CD4-positive, alpha-beta T cell (primary cell): ENCODE results near the gene ATP5MG. TPM values are rescaled to one million over a fixed set of nuclear protein-coding genes. Genes with fewer than 3 reads are reported as not detected.
A peak's percentile ranks its signal among the peaks of the same experiment; 100 is the strongest.

ENCODE experiments used
- ATAC-seq: fragments of 200-7000 bp; cut with Tn5 transposase; one replicate; pipeline ENCODE4 v1.10.0; 2022; ENCODE audit warnings: mild to moderate bottlenecking; ENCODE audit not compliant: poor library complexity
- CTCF ChIA-PET: fragments of 350-600 bp; sonication (Branson Sonifier 250); formaldehyde crosslinking; loops from one replicate; lab custom pipeline; 2021; ENCODE audit warnings: antibody characterized with exemption, inconsistent platforms; lab: Charles Lee
- POLR2A ChIA-PET: fragments of 350-600 bp; sonication (Branson Sonifier 250); formaldehyde crosslinking; loops from one replicate; lab custom pipeline; 2021; ENCODE audit warnings: antibody characterized with exemption, inconsistent platforms; lab: Charles Lee
- DNase-seq, 14 experiments: peaks; one replicate each; pipeline ENCODE4 v3.0.0-alpha.2; 2013 to 2020; ENCODE audit warnings: mixed read lengths in 2 of 14
- H3K27ac ChIP-seq, 2 donors: one replicate each; pipeline versions ENCODE4 v1.5.1 to v1.7.0; 2013; ENCODE audit warnings: low read length in 2 of 2, low read depth in 1 of 2, mild to moderate bottlenecking in 1 of 2
- H3K27me3 ChIP-seq, 2 experiments: 1 replicate in 1 of 2; 2 replicates in 1 of 2; pipeline versions ENCODE4 v1.6.1 to v1.7.0; 2013; ENCODE audit warnings: low read length in 2 of 2, control low read depth in 1 of 2, mild to moderate bottlenecking in 1 of 2, moderate library complexity in 1 of 2; ENCODE audit not compliant: insufficient read depth in 2 of 2, control insufficient read depth in 1 of 2
- H3K36me3 ChIP-seq: one replicate; pipeline ENCODE4 v1.6.1; 2013; ENCODE audit warnings: low read length, control low read depth; ENCODE audit not compliant: insufficient read depth
- H3K4me1 ChIP-seq: one replicate; pipeline ENCODE4 v1.6.1; 2013; ENCODE audit warnings: low read length, control low read depth; ENCODE audit not compliant: insufficient read depth
- H3K4me3 ChIP-seq: one replicate; pipeline ENCODE4 v1.5.1; 2013; ENCODE audit warnings: mild to moderate bottlenecking, low read length, moderate library complexity
- H3K9me3 ChIP-seq, 2 experiments: 1 replicate in 1 of 2; 2 replicates in 1 of 2; pipeline versions ENCODE4 v1.6.1 to v1.7.0; 2013; ENCODE audit warnings: low read length in 2 of 2, mild to moderate bottlenecking in 2 of 2, control low read depth in 1 of 2, moderate library complexity in 1 of 2; ENCODE audit not compliant: control insufficient read depth in 1 of 2, insufficient read depth in 1 of 2
- H3K27ac Mint-ChIP-seq: one replicate; pipeline ENCODE4 v1.8.0; 2020; ENCODE audit warnings: mixed read lengths
- H3K27me3 Mint-ChIP-seq: one replicate; pipeline ENCODE4 v1.8.0; 2021; ENCODE audit warnings: mixed read lengths
- H3K36me3 Mint-ChIP-seq: one replicate; pipeline ENCODE4 v1.8.0; 2021; ENCODE audit warnings: low read depth, mixed read lengths
- H3K4me1 Mint-ChIP-seq: one replicate; pipeline ENCODE4 v1.8.0; 2021; ENCODE audit warnings: low read depth, mixed read lengths
- H3K4me3 Mint-ChIP-seq: one replicate; pipeline ENCODE4 v1.8.0; 2020; ENCODE audit warnings: mild to moderate bottlenecking, mixed read lengths
- H3K9me3 Mint-ChIP-seq: one replicate; pipeline ENCODE4 v1.8.0; 2020; ENCODE audit warnings: mixed read lengths
- intact Hi-C, 2 experiments: fragments of 100-400 bp; cut with DNase I in 1 of 2; cut with micrococcal nuclease in 1 of 2; formaldehyde crosslinking; loops; one replicate each; pipeline versions ENCODE4 v1.15.1 to v1.9.0; 2023 to 2025; cut with DNase I, micrococcal nuclease
- total RNA-seq, 174 experiments: library from RNA in 2 of 174; stranded (reverse) in 2 of 174; gene quantifications; one replicate each; pipeline ENCODE4 v1.2.3 and lab custom pipeline; 2021 to 2026
- TF ChIP-seq, protein P1 (sequence below): fragments of 200-600 bp; IDR thresholded peaks from one replicate; pipeline ENCODE4 v1.8.0; 2022; ENCODE audit warnings: antibody characterized with exemption, mild to moderate bottlenecking

ATP5MG gene
- total RNA-seq, 2 experiments from 2014 or later = 147 to 153 TPM

DNA sequence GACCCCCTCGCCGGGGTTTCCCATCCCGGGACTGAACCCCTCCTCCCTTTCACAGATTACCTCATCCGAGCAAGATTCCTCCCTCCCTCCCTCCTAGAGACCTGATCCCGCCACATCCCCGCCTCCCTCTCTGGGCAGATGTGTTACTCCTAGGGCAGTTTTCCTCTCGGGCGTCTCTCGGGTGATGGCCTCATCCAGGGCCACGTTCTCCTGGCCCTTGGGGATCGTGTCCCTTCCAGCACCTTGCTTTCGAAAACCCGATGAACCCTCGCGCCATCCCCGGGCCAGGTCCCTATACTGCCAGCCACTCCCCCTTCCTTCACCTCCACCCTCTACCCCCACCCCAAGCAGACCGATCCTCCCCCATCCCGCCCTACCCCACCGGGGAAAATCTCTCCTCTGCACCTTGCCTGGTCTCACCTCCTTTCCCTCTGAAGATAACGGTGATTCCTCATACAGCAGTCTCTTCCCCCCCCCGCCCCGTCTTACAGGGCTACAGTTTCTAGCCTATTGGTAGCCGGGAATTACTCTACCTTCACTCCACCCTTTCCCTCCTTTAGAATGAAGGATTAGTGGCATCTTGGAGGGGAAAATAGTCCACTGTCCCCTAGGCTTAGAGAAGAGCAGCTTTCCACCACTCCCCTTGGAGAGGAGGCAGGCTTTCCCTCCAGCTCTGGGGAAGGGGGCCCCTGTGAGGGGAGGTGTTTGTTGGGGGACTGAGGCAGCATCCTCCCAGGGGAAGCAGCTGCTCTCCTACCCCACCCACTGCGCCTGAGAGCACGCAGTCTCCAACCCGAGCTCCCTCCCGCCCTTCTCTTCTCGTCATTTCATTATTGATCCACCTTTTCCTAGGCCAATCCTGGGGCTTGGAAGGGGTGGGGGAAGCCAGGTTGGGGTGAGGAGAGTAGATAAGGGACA lies 36.1 kb downstream of the ATP5MG start:
- Mint-ChIP-seq H3K27me3 (no peaks in the 10 kb centered on the region), H3K9me3 (no peaks in the 10 kb centered on the region), H3K4me1 (peaks cover 65% of the 10 kb centered on the region), H3K27ac (peak overlapping the region; percentile 98), H3K4me3 (peak overlapping the region; percentile 99), H3K36me3 (peaks cover 62% of the 10 kb centered on the region)
- Histone ChIP-seq H3K9me3 (no peaks in the 10 kb centered on the region), H3K27ac (peak overlapping the region; percentile 91 to 98), H3K4me3 (peak overlapping the region; percentile 92), H3K4me1 (peaks cover 34% of the 10 kb centered on the region), H3K27me3 (no peaks in the 10 kb centered on the region), H3K36me3 (peaks cover 3% of the 10 kb centered on the region)
- POLR2A ChIA-PET = interaction anchor here (0.7 to 2.5 kb wide), 9 partner anchors 11 to 925 kb away, joined by 3 to 14 read pairs (median 3); no protein-coding TSS in a partner anchor
- CTCF ChIA-PET = interaction anchor here (0.6 to 0.8 kb wide), 2 partner anchors 439 to 630 kb away, joined by 3 read pairs; no protein-coding TSS in a partner anchor
- TF ChIP-seq, protein P1, sequence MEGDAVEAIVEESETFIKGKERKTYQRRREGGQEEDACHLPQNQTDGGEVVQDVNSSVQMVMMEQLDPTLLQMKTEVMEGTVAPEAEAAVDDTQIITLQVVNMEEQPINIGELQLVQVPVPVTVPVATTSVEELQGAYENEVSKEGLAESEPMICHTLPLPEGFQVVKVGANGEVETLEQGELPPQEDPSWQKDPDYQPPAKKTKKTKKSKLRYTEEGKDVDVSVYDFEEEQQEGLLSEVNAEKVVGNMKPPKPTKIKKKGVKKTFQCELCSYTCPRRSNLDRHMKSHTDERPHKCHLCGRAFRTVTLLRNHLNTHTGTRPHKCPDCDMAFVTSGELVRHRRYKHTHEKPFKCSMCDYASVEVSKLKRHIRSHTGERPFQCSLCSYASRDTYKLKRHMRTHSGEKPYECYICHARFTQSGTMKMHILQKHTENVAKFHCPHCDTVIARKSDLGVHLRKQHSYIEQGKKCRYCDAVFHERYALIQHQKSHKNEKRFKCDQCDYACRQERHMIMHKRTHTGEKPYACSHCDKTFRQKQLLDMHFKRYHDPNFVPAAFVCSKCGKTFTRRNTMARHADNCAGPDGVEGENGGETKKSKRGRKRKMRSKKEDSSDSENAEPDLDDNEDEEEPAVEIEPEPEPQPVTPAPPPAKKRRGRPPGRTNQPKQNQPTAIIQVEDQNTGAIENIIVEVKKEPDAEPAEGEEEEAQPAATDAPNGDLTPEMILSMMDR = no peak
- DNase-seq (peak; percentile 18 to 77 (median 44)), ATAC-seq (peak; percentile 15)
- intact Hi-C loops = loop anchor here (1.0 to 5.0 kb wide), 4 partner anchors 39 to 130 kb away; partner anchors contain the start of gene UBE4A (in 1 of the 2)

DNA sequence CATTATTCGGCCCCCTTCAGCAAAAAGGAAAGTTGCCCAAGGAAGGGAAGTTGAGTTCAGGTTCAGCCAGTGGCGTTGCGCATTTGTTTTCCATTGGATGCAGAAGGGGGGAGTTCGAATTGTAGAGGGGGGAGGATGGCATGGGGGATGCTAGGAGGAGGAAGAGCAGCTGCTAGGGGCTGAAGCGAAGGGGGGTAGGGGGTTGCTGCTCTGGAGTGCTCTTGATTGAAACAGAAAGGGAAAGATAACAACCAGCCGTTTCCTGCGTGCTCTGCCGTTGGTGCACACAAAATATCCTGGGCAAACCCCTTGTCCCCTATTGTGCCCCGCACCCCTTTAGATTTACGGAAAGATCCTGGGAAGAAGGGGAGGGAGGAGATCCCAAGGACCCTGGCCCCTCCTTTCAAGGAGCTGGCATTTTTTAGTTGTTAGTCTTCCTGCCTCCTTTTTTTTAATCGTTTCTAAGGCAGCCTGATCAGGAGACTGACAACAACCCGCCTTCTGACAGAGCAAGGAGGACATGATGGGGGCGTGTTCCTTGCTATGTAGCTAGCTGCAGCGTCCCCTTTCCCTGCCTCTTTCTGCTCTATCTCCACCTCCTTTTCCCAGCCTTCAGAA lies 37.0 kb downstream of the ATP5MG start:
- H3K36me3 Mint-ChIP-seq = peaks cover 63% of the 10 kb centered on the region
- H3K9me3 Mint-ChIP-seq = no peaks in the 10 kb centered on the region
- Histone ChIP-seq H3K27ac (peak overlapping the region; percentile 91 to 98), H3K36me3 (peaks cover 5% of the 10 kb centered on the region), H3K4me1 (peaks cover 40% of the 10 kb centered on the region), H3K4me3 (peak overlapping the region; percentile 92), H3K9me3 (no peaks in the 10 kb centered on the region), H3K27me3 (no peaks in the 10 kb centered on the region)
- H3K4me1 Mint-ChIP-seq = peaks cover 74% of the 10 kb centered on the region
- H3K27ac Mint-ChIP-seq = peak overlapping the region; percentile 98
- ChIA-PET POLR2A (interaction anchor here (0.7 to 2.5 kb wide), 17 partner anchors 10 to 924 kb away, joined by 3 to 14 read pairs (median 3); partner anchors contain the start of genes ATP5MG and CD3D), CTCF (interaction anchor here (0.6 to 1.0 kb wide), 3 partner anchors 50 to 631 kb away, joined by 3 read pairs; no protein-coding TSS in a partner anchor)
- intact Hi-C loops = loop anchor here (1.0 to 5.0 kb wide), 2 partner anchors 40 to 131 kb away; no protein-coding TSS in a partner anchor
- ATAC-seq (peak; percentile 48), DNase-seq (peak; percentile 14 to 83 (median 36))
- peak overlapping the region; percentile 99 for H3K4me3 Mint-ChIP-seq
- TF ChIP-seq, protein P1 = no peak
- no peaks in the 10 kb centered on the region for H3K27me3 Mint-ChIP-seq

DNA sequence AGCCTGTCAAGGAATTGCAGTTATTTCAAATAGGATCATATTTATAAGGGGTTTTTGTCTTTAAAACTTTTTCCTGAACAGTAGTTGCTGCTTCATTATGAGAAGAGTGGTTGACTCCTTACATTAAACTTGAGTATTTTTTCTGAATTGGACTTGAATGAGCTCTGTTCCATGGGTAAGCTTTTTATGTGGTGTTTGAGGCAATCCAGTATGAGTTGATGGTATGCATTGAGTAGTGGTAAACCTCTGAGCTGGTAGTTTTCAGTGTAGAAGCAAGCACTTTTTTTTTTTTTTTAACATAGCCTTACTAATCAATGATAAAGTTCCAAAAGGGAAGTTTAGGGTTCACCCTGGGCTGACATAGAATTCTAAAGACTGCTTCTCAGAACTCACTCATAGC lies 38.2 kb downstream of the ATP5MG start:
- H3K4me1 ChIP-seq = peaks cover 37% of the 10 kb centered on the region
- Mint-ChIP-seq H3K36me3 (peaks cover 68% of the 10 kb centered on the region), H3K4me3 (peak overlapping the region; percentile 99), H3K27me3 (no peaks in the 10 kb centered on the region), H3K27ac (peak overlapping the region; percentile 98), H3K4me1 (peaks cover 76% of the 10 kb centered on the region), H3K9me3 (no peaks in the 10 kb centered on the region)
- peak overlapping the region; percentile 91 to 98 for H3K27ac ChIP-seq
- DNase-seq (peak in 2 of 14 experiments; percentile 31 to 43), ATAC-seq (no peak)
- H3K27me3 ChIP-seq = no peaks in the 10 kb centered on the region
- intact Hi-C loops = loop anchor here (1.0 to 5.0 kb wide), 2 partner anchors 132 to 134 kb away; no protein-coding TSS in a partner anchor
- TF ChIP-seq, protein P1 = no peak
- no peaks in the 10 kb centered on the region for H3K9me3 ChIP-seq
- H3K4me3 ChIP-seq = no peak overlapping the region
- H3K36me3 ChIP-seq = peaks cover 8% of the 10 kb centered on the region
- ChIA-PET CTCF (interaction anchor here (1.0 kb wide), 1 partner anchor 37 kb away, joined by 3 read pairs; no protein-coding TSS in a partner anchor), POLR2A (interaction anchor here (0.6 to 2.5 kb wide), 5 partner anchors 13 to 80 kb away, joined by 3 to 14 read pairs (median 5); partner anchors contain the start of gene UBE4A)
